HCEC 1CT (cell line): ENCODE results near the gene WNT10A.

Experiments
- DNase-seq: peaks from one replicate; pipeline ENCODE4 v3.0.0-alpha.2; 2017

Gene WNT10A

GRCh38 chr2:218858138-218858445, 22.6 kb upstream of the WNT10A start:
- no peak for DNase-seq

DNA sequence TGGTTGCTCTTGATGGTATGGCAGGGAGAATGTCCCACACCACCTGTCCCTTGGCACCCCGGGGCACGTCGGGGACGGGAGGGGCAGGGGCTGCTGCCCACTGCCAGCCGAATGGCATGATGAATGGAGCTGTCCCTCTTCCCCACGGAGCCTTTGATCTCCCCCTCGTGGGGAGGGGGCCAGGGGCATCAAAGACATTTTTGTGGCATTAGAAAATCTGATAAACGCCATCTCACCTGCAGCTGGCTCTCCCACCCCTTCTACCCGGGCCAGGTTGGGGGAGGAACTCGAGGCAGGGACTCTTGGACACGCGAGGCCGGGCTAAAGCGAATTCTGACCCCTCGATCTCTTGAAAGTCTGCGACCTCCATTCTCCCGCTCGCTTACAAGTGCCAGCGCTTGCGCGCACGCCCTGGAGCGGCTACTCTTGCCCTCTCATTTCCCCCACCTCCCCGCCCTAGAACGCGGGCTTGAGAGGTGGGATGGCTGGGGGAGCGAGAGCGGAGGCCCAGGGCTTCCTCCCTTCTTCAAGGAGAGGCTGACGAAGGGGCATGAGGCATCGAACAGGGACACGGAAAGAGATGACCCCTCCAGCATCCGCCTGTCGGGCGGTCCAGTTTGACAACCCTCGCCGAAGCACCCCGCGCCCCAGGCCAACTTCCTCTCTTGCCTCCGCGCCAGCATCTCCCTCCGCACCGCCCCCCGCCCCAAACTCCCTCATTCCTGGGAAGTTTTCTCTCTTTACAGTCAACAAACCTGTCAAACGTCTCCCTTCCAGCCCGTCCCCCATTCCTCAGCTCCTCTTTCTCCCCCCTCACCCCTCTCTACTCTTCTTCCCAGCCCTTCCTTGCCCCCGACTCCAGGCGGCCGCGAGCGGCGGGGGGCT, 21.7 kb upstream of the WNT10A start:
- no peak for DNase-seq

DNA sequence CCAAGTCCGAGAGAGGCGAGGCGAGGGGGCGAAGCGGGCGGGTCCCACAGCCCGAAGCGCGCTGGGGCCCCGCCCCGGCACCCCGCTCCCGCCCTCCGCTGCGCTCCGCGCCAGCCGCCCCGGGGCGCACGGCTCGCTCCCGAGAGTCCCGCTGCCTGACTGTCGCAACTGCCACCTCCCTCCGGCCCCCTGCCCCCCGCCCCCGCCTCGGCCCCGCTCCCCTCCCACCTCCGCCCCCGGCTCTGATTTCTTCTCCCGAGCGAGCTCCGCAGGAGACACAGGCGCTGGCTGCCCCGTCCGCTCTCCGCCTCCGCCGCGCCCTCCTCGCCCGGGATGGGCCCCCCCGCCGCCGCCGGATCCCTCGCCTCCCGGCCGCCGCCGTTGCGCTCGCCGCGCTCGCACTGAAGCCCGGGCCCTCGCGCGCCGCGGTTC, 21.1 kb upstream of the WNT10A start, which contains the start of gene WNT6:
Gene WNT6 (plus strand): TSS at position 250 of the 432 bp plus-strand sequence. CDS start 233 bp downstream, outside the sequence.
- no peak for DNase-seq

DNA sequence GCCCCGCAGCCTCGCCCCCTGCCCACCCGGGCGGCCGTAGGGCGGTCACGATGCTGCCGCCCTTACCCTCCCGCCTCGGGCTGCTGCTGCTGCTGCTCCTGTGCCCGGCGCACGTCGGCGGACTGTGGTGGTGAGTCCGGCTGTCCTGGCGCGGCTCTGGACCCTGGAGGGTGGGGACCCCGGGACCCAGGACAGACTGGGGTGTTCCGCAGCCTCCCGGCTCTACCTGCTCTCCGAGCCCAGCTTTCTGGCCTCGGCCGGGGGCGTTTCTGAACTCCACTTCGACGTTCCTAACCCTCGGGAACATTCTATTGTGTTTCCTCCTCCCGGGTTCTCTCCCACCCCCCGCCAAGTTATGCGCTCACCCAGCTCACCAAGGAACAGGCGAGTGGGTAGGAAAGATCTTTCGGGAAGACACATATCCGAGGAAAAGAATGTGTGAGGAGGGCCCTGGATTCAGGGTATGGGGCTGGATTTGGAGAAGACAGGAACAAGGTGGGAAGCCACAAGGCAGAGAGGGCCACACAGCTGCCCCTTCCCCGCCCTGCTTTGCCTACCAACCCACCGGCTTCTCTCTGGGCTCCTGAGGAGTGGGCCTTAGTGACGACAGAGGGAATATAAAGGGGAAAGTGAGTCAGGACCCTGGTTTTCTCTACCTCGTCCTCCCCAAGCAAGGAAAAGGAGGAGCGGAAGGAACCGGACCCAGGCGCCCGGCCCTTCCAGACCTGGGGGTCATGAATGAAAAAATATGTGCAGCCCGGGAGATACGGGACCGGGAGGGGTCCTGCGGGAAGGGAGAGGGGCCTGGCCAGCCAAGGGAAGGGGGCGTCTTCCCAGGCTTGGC, 20.4 kb upstream of the WNT10A start:
- no peak for DNase-seq

DNA sequence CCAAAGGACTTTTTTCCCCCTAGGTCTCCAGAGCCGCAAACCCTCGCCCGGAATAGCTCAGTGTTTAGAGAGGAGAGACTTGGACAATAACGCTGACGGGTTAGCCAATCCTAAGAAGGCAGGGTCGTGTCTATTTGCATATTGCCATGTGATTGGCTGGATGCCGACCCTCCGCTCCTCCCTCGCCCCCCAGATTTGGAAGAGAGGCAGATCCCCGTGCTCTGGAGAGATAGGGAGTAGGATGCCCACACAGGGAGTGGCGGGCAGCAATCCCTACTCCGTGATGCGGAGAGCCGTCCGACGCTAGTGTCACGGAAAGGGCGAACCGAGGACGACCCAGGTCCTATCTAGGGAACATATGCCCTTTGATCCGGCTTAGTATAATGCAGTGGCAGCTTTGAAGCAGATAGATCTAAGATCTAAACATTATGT, 19.7 kb upstream of the WNT10A start:
- peak; percentile 48 for DNase-seq

- no peak for DNase-seq
Observed at GRCh38 chr2:218861645-218862318, 18.9 kb upstream of the WNT10A start.

GRCh38 chr2:218863021-218863520, 17.6 kb upstream of the WNT10A start:
- no peak for DNase-seq

- no peak for DNase-seq
Observed at GRCh38 chr2:218865396-218865795, 15.3 kb upstream of the WNT10A start.

GRCh38 chr2:218865999-218866398, 14.7 kb upstream of the WNT10A start:
- DNase-seq, result no peak

DNA sequence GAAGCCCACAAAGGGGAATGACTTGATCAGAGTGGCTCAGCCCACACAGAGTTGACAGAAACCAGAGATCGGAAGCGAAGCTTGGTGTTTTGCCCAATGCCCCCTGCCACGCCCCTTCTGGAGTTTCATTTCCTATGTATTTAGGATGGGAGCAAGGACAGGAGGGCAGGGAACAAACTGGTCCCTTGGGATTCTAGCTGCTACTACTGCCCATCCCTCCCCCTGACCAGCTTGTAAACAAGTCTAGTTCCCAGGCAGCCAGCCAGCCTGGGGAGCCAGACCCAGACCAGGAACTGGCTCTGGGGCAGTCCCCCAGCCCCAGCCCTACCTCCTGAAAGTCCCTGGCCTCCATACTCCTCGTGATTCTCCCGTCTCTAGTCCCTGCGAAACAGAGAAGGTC, 12.8 kb upstream of the WNT10A start:
- no peak for DNase-seq

DNA sequence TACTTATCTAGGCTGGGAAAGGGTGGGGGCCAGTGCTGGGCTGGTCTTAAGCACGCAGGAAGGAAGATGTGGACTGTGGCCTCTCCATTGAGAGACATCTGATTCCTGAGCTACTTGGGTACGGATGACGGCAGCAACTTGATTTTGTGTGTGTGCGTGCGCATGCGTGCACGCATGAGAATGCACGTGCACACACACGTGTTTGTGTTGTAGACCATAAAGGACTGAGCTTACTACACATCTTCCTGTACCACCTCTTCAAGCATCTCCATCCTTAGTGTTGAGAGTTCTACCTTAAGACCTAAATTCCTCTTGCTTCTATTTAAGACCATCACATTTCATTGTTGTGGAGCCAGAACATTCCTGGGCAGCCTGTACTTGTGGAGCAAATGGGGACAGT, 11.6 kb upstream of the WNT10A start:
- no peak for DNase-seq

DNA sequence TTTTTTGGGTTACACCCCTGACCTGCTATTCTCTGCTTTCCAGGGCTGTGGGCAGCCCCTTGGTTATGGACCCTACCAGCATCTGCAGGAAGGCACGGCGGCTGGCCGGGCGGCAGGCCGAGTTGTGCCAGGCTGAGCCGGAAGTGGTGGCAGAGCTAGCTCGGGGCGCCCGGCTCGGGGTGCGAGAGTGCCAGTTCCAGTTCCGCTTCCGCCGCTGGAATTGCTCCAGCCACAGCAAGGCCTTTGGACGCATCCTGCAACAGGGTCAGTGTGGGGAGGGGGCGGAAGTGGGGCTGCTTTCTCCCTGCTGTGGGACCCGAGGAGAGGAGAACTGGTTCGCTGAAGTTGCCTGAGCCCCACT, 9.7 kb upstream of the WNT10A start:
- DNase-seq, result no peak

GRCh38 chr2:218871345-218872302, 9.0 kb upstream of the WNT10A start:
- no peak for DNase-seq

DNA sequence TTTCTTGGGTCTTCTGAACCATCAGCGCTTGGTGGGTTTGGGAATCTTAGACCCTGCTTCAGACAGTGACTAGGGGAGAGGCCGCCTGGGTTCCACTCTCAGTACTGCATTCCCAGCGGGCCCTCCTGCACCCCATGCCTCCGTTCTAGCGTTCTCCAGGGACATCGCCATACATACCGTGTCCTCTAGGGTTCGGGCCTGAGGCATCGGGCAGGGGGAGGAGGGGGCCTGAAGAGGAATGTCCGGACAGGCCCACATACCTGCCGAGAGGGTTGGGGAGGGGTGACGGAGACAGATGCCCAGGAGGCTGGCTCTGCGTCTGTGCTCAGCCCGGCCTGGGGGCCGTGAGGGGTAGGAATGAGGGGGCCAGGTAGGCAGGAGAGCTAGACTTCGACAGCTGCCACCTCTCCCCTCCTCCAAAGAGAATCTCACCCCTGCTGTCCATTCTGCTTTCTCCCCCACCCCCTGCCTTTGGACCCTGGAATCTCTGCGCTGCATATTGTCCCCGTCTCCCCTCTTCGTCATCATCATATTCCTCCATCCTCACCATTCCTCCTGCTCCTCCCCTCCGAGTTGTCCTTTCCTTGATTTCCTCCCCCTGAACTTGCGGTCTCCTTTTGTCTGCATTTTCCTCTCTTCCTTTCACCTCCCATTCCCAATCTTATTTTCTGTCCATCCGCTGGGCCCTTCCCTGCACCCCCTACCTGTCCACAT, 7.8 kb upstream of the WNT10A start:
- peak; percentile 20 for DNase-seq

DNA sequence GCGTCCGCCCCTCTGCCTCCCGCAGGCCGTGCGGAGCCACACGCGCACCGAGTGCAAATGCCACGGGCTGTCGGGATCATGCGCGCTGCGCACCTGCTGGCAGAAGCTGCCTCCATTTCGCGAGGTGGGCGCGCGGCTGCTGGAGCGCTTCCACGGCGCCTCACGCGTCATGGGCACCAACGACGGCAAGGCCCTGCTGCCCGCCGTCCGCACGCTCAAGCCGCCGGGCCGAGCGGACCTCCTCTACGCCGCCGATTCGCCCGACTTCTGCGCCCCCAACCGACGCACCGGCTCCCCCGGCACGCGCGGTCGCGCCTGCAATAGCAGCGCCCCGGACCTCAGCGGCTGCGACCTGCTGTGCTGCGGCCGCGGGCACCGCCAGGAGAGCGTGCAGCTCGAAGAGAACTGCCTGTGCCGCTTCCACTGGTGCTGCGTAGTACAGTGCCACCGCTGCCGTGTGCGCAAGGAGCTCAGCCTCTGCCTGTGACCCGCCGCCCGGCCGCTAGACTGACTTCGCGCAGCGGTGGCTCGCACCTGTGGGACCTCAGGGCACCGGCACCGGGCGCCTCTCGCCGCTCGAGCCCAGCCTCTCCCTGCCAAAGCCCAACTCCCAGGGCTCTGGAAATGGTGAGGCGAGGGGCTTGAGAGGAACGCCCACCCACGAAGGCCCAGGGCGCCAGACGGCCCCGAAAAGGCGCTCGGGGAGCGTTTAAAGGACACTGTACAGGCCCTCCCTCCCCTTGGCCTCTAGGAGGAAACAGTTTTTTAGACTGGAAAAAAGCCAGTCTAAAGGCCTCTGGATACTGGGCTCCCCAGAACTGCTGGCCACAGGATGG, 7.1 kb upstream of the WNT10A start:
- no peak for DNase-seq

- no peak for DNase-seq
Observed at GRCh38 chr2:218875692-218876246, 4.9 kb upstream of the WNT10A start.

DNA sequence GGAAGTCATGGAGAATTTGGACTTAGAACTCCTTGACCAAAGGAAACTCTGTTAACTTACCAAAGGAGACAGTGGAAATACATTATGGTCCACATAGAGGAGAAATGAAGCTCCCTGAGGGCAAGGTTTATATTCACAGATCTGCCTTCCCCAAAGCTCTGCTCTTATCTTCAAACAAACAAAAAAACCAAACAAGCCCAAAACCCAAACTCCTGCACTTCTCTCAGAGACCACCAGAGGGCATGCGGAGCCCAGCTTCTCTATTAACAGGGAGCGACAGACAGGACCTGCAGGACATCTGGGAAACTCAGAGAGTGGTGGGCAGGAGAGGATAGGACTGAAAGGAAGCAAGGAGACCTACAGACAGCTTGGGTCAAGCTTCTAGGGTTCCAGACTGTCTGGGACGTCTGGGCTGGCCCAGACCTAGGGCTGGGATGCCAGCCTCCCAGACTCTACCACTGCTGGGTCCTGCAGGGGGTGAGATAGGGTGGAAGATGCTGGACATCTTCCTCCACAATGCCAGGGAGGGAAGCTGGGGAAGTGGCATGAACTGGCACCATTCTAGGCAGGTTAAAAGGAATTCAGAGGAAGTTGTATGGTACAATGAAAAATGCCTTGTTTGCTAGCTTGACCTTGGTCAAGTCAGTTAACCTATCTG, 4.0 kb upstream of the WNT10A start:
- peak; percentile 43 for DNase-seq

DNA sequence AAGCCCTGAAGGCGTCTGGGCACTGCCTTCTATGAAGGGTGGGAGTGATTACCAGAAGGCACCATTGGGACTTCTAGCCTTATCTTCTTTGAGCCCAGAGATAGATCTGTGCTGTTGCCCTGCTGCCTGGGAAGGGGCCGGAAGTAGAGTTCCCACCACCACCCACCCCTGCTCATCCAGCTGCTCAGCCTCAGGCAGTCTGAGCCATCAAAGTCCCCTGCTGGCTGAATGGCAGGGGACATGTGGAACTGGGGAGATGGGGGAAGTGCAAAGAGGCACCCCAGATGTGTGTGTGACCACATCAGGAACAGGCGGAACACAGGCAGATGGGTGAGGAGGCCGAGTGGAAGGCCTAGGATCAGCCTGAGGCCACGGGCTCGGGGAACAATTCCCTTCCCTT, 3.3 kb upstream of the WNT10A start:
- DNase-seq, result no peak

- no peak for DNase-seq
Observed at GRCh38 chr2:218877891-218878290, 2.8 kb upstream of the WNT10A start.

- no peak for DNase-seq
Observed at GRCh38 chr2:218878486-218878885, 2.2 kb upstream of the WNT10A start.
